HG03457 (cell line): ENCODE data around the gene SHROOM3.

Source experiments
- ATAC-seq: cut with Tn5 transposase; IDR thresholded peaks from one replicate; pipeline ENCODE4 v1.9.1; 2021; ENCODE audit warnings: moderate number of reproducible peaks; ENCODE audit not compliant: unreplicated experiment

SHROOM3 gene

GRCh38 chr4:76762137-76763130 lies 327.4 kb downstream of the SHROOM3 start:
- ATAC-seq: no peak

DNA sequence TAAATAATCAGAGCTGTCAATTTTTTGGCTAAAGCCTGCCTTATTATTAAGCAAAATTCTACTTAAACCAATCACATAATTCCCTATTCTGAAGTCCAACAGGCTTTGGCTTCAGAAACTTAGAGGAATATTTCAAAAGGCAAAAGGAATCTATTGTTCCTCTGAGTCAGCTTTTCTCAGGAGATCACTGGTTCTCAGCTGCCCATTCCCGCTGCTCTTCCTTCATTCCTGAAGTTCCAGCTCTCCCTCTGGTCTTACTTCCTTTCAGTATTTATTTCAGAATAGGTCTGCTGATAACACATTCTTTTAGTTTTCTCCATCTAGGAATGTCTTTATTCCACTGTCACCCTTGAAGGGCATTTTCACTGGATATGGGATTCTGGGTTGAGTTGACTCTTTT lies 329.2 kb downstream of the SHROOM3 start:
- ATAC-seq: no peak

GRCh38 chr4:76765473-76766183 lies 330.6 kb downstream of the SHROOM3 start:
- no peak for ATAC-seq

- ATAC-seq: no peak
Observed at GRCh38 chr4:76767983-76768382, 333.0 kb downstream of the SHROOM3 start.

DNA sequence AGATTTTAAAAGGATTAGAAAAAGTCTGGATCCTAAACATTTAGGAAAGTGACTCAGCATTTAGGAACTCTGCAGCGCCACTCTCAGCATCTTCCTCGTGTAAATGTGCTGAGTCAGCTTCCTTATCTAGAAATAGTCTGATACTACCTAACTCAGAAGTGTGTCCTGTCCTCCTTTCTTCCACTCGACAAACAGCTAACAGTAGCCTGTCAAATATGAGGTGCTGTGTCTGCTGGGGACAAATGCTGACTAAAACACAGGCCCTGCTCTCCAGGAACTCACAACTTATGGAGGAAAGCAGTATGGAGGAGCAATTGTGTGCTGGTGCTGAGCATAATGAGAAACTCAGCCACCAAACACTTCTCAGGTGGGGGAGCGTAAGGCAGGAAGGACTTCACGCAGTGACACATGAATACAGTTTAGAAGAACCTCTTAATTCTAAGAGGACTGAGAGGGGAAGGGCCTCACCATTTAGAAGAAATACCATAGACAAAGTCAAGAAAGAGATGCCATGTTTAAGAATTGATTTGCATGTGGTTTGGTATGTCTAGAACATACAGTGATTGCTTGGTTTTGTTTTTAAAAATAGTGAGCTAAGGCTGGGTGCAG lies 337.6 kb downstream of the SHROOM3 start:
- ATAC-seq: no peak

GRCh38 chr4:76773766-76774165 lies 338.7 kb downstream of the SHROOM3 start:
- no peak for ATAC-seq

- no peak for ATAC-seq
Observed at GRCh38 chr4:76779740-76780459, 344.9 kb downstream of the SHROOM3 start.

DNA sequence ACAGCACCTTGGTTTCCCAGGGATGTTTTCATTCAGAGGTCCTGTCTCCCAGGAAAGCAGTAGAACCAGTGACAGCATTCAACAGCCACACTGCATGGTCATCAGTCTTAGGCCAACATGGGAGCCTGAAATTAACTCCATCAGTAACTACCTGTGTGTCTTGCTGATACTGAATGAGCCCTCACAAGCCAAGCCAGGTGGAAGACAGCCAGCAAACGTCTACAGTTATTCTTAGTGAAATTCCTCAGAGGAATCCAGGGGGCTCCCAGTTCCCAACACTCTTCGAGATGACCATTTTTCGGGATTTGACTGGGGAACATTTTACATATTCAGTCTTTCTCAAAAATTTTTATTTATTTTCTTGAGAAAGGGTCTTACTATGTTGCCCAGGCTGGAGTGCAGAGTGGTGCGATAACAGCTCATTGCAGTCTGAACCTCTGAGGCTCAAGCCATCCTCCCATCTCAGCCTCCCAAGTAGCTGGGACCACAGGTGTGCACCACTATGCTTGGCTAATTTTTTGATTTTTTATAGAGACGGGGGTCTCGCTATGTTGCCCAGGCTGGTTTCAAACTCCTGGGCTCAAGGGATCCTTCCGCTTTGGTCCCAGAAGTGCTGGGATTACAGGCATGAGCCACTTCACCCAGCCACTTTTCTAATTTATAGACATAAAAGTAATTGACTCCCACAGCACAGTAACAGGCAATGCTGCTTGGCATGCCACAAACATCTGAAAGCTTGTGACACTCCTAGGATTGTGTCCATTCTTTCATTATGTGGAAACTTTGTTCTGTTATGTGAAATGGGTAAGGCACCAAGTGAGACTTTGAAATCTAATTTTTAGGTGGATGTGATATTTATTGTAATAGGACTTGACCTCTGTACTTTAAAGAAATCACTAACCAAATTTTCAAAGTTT lies 346.0 kb downstream of the SHROOM3 start:
- ATAC-seq: no peak

DNA sequence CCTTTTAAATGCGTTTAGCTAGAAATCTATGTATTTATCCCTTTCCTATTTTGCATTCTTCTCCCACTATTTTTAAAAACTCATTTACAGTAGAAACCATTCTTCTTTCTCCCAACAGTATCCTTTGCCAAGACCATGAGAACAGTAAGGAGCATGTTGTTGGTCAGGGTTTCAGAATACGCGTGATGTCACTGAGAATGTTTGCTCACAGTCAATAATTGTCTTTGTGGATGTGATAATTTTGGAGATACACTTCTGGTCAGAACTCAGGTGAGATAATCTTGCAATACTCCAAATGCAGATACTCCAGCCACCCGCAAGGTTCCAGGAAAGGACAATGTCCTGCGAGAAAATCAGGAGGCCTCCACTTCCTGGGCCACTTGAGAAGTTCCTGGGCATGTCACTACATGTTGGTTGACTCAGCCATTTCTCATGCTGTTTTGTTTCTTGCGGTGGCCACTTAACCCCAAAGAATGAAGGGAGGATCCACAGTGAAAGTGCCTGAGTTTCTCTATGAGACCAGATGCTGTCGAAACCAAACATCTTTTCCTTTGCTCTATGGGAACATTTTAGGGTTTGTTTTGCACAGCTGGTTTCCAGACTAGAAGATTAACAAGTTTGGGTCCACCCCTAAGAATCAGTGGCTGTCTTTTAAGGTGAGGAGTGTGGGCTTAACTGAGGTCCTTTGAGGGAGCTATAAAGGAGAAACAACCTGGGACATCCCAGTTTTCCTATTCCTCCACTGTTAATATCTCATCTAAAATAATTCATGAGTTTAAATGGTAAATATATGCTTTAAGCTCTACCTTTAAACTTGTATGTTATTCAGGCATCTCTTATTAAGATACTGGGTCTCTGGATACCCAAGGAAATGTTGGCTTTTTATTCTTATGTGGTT lies 346.9 kb downstream of the SHROOM3 start:
- peak; percentile 58 for ATAC-seq

DNA sequence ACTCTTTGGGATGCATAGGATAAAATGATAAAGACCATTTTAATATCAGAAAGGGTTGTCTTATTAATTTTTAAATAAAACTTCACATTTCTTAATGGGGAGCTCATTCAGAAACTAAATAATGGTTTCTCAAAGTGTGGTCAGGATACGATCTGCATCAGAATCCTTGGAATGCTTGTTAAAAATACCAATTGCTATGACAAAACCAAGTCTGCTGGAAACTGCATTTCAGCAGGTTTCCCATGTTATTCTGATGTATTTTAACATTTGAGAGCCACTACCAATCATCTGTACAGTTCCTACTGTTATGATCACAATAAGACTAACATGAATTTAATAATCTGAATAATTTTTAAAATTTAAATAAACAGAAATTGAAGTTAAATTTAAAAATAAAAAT lies 347.8 kb downstream of the SHROOM3 start:
- no peak for ATAC-seq

DNA sequence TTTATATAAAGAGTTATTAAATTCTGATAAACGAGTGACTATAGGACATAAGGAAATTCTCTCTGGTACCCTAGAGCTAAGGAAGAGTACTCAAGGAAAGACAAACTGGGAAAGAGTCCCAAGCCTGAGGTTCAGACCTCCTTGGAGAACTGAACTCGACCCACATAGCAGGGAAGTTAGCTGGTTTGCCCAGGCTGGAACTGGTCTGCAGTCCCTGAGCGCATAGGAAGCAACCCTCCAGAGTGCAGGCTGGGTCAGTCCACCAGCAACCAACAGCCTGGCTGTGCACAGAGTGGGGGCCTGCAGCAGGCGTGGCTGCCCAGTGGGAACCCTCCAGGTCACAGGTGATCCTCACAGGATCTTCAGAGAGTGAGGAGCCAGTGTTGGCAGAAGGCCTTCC lies 348.8 kb downstream of the SHROOM3 start:
- ATAC-seq: no peak

DNA sequence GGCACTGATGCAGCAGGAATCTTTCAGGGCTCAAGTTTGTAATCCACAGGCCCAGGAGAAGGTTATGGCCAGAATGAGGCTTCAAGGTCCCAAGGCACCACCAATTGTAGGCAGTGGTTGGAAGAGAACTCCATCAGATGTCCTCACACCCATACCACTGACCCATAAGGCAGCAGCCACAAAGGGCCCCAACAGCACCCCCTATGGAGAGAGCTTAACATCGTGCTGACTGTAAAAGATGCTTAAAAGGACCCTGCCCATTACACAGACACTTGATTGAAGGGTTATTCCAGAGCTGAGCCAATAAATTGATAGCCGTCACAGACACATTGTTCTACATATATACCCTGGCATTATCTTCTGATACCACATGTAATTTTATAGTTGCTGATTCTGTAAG lies 349.2 kb downstream of the SHROOM3 start:
- no peak for ATAC-seq

DNA sequence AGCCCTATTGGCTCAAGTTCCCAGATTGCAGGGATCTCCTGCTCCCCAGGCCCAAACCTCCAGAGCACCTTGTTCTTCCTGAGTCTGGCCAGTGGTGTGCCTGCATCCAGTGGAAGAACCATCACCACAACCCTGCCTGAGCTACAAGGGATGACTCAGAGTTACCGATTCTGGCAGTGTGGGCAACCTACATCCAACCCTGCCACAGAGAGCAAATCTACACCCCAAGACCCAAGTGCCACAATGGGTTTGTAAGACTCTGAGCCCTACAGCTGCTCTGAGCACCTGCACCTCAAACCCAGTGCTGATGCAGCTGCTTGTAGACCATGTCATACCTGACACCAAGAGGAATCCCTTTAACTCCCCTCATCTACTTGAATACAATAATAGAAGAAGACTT lies 352.9 kb downstream of the SHROOM3 start:
- no peak for ATAC-seq

- no peak for ATAC-seq
Observed at GRCh38 chr4:76790377-76790776, 355.3 kb downstream of the SHROOM3 start.

- no peak for ATAC-seq
Observed at GRCh38 chr4:76791479-76791878, 356.4 kb downstream of the SHROOM3 start.

- ATAC-seq: no peak
Observed at GRCh38 chr4:76792418-76792817, 357.4 kb downstream of the SHROOM3 start.

GRCh38 chr4:76795243-76795642 lies 360.2 kb downstream of the SHROOM3 start:
- no peak for ATAC-seq

DNA sequence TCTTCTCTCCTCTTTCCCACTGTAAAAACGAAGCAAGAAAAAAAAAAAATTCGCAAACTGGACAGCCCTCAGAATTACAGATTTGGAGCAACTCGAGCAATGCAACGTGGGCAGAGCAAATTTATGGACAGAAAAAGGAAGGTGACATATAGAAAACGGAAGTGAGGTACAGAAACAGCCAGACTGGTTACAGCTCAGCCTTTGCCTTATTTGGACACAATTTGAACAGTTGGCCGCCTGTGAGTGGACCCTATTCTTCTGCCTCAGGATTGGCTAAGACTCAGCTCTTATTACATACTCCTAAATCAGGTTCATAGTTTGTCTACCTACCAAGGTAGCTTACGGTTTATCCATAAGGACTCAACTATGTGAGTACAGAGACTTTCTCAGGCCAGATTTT lies 364.1 kb downstream of the SHROOM3 start:
- no peak for ATAC-seq

- no peak for ATAC-seq
Observed at GRCh38 chr4:76799718-76800117, 364.7 kb downstream of the SHROOM3 start.
